ENCODE data around the gene NUP205. TPM values are rescaled to one million over a fixed set of nuclear protein-coding genes. Genes with fewer than 3 reads are reported as not detected.

Gene NUP205
- total RNA-seq, 2 donors from 2014 or later = 118 to 129 TPM

DNA sequence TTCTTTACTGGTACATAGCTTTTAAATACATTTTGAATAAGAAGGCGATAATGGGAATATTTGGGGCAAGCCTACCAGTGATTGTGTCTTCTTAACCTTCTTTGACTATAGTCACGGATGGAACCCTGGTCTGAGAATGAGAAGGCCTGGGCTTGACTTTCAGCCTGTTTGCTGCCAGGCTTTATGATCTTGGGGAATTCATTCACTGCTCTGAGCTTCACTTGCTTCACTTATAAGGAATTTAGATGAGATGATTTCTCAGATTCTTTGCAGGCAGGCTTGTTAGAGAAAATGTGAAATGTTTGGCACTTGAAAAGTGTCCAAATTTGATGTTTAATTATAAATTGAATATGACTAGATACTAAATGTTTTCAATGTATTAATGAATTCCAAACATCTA, 42.5 kb downstream of the NUP205 start:
- no peak overlapping the region for H3K4me3 Mint-ChIP-seq
- WGBS, 2 experiments (ENCODE audit: insufficient coverage in 1 of 2, insufficient read length in 1 of 2) = 90 to 100% methylated on average over 2 of the region's 2 CpGs
- peaks cover 77% of the 10 kb centered on the region for H3K36me3 Mint-ChIP-seq (ENCODE audit: low read depth)
- no peaks in the 10 kb centered on the region for H3K27me3 ChIP-seq (ENCODE audit: control insufficient read depth, insufficient read depth, low read length, poor library complexity, severe bottlenecking)
- TF ChIP-seq, protein P1, sequence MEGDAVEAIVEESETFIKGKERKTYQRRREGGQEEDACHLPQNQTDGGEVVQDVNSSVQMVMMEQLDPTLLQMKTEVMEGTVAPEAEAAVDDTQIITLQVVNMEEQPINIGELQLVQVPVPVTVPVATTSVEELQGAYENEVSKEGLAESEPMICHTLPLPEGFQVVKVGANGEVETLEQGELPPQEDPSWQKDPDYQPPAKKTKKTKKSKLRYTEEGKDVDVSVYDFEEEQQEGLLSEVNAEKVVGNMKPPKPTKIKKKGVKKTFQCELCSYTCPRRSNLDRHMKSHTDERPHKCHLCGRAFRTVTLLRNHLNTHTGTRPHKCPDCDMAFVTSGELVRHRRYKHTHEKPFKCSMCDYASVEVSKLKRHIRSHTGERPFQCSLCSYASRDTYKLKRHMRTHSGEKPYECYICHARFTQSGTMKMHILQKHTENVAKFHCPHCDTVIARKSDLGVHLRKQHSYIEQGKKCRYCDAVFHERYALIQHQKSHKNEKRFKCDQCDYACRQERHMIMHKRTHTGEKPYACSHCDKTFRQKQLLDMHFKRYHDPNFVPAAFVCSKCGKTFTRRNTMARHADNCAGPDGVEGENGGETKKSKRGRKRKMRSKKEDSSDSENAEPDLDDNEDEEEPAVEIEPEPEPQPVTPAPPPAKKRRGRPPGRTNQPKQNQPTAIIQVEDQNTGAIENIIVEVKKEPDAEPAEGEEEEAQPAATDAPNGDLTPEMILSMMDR (conservative IDR thresholded peaks at IDR 0.05) = no peak
- H3K4me1 Mint-ChIP-seq = peaks cover 7% of the 10 kb centered on the region
- peaks cover 5% of the 10 kb centered on the region for H3K4me1 ChIP-seq (ENCODE audit: control insufficient read depth, insufficient read depth, low read length)
- no peak overlapping the region for H3K4me3 ChIP-seq (ENCODE audit: low read length)
- H3K27me3 Mint-ChIP-seq (ENCODE audit: insufficient read depth) = no peaks in the 10 kb centered on the region
- no peak for DNase-seq
- no peak overlapping the region for H3K27ac ChIP-seq (ENCODE audit: low read depth, low read length)
- no peaks in the 10 kb centered on the region for H3K9me3 Mint-ChIP-seq
- H3K9ac ChIP-seq (ENCODE audit: extremely low read depth, low read length, poor library complexity, severe bottlenecking) = no peak overlapping the region
- H3K9me3 ChIP-seq (ENCODE audit: control insufficient read depth, low read length) = no peaks in the 10 kb centered on the region
- H3K27ac Mint-ChIP-seq = no peak overlapping the region
- H3K36me3 ChIP-seq (ENCODE audit: control insufficient read depth, insufficient read depth, low read length) = peaks cover 84% of the 10 kb centered on the region

DNA sequence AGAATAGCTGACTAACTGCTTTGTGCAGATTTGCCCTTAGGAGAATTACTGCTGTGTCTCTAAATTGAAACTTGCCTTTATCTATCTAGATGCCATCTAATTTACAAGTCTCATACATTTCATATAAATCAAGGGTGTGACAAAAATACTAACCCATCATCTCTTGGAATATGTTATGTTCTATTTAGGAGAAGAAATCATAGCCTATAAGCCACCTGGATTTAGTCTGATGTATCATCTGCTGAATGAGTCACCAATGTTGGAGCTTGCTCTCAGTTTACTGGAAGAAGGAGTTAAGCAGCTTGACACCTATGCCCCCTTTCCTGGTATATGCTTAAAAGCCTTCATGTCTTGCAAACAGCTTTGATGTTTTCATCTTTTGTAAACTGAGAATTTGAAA, 43.5 kb downstream of the NUP205 start:
- Mint-ChIP-seq H3K4me1 (peaks cover 7% of the 10 kb centered on the region), H3K27me3 (ENCODE audit: insufficient read depth) (no peaks in the 10 kb centered on the region), H3K4me3 (no peak overlapping the region), H3K27ac (no peak overlapping the region), H3K9me3 (no peaks in the 10 kb centered on the region), H3K36me3 (ENCODE audit: low read depth) (peaks cover 73% of the 10 kb centered on the region)
- H3K27me3 ChIP-seq (ENCODE audit: control insufficient read depth, insufficient read depth, low read length, poor library complexity, severe bottlenecking) = no peaks in the 10 kb centered on the region
- peaks cover 5% of the 10 kb centered on the region for H3K4me1 ChIP-seq (ENCODE audit: control insufficient read depth, insufficient read depth, low read length)
- H3K27ac ChIP-seq (ENCODE audit: low read depth, low read length) = no peak overlapping the region
- peaks cover 89% of the 10 kb centered on the region for H3K36me3 ChIP-seq (ENCODE audit: control insufficient read depth, insufficient read depth, low read length)
- no peak overlapping the region for H3K9ac ChIP-seq (ENCODE audit: extremely low read depth, low read length, poor library complexity, severe bottlenecking)
- TF ChIP-seq, protein P1 (conservative IDR thresholded peaks at IDR 0.05) = no peak
- no peak overlapping the region for H3K4me3 ChIP-seq (ENCODE audit: low read length)
- no peak for DNase-seq
- H3K9me3 ChIP-seq (ENCODE audit: control insufficient read depth, low read length) = no peaks in the 10 kb centered on the region

DNA sequence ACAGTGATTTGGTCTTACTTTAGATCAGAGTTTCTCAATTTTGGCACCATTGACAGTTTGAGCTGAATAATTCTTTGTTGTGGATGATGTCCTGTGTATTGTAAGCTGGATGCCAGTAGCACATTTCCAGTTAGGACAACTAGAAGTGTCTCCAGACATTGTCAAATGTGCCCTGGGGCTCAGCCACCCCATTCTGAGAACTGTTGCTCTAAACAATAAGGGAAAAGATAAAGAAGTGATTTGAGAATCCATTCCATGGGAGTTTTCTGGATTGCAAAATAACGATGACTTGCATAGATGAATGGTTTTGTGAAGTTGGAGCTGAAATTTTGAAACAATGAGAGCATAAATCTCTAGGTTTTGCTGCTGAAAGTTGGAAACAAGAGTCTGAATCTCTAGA, 44.6 kb downstream of the NUP205 start:
- TF ChIP-seq, protein P1 (conservative IDR thresholded peaks at IDR 0.05) = no peak
- Histone ChIP-seq H3K9ac (ENCODE audit: extremely low read depth, low read length, poor library complexity, severe bottlenecking) (no peak overlapping the region), H3K9me3 (ENCODE audit: control insufficient read depth, low read length) (no peaks in the 10 kb centered on the region), H3K4me3 (ENCODE audit: low read length) (no peak overlapping the region), H3K27me3 (ENCODE audit: control insufficient read depth, insufficient read depth, low read length, poor library complexity, severe bottlenecking) (no peaks in the 10 kb centered on the region), H3K4me1 (ENCODE audit: control insufficient read depth, insufficient read depth, low read length) (peaks cover 5% of the 10 kb centered on the region), H3K36me3 (ENCODE audit: control insufficient read depth, insufficient read depth, low read length) (peaks cover 94% of the 10 kb centered on the region), H3K27ac (ENCODE audit: low read depth, low read length) (no peak overlapping the region)
- no peak for DNase-seq
- Mint-ChIP-seq H3K4me1 (peaks cover 7% of the 10 kb centered on the region), H3K36me3 (ENCODE audit: low read depth) (peaks cover 75% of the 10 kb centered on the region), H3K27me3 (ENCODE audit: insufficient read depth) (no peaks in the 10 kb centered on the region), H3K9me3 (no peaks in the 10 kb centered on the region), H3K4me3 (no peak overlapping the region), H3K27ac (peak overlapping the region; percentile 67)
- 95 to 100% methylated on average over 1 of the region's 1 CpG for WGBS, 2 experiments (ENCODE audit: insufficient coverage in 1 of 2, insufficient read length in 1 of 2)
